GM18951 (cell line): ENCODE measurements around the gene TAPBP.

Experiments
- POLR2A ChIP-seq: IDR thresholded peaks from 4 replicates; pipeline ENCODE4 v1.6.1; 2011; ENCODE audit warnings: mild to moderate bottlenecking; ENCODE audit not compliant: insufficient read length, insufficient read depth; ENCODE audit errors: extremely low read depth
- in situ Hi-C: fragments of 300-500 bp; cut with MboI; formaldehyde crosslinking; loops from one replicate; pipeline ENCODE4 v1.12.0; 2022; ENCODE audit warnings: low sequenced_read_pairs, mixed read lengths, inconsistent platforms; ENCODE audit not compliant: unreplicated experiment

Gene TAPBP

DNA sequence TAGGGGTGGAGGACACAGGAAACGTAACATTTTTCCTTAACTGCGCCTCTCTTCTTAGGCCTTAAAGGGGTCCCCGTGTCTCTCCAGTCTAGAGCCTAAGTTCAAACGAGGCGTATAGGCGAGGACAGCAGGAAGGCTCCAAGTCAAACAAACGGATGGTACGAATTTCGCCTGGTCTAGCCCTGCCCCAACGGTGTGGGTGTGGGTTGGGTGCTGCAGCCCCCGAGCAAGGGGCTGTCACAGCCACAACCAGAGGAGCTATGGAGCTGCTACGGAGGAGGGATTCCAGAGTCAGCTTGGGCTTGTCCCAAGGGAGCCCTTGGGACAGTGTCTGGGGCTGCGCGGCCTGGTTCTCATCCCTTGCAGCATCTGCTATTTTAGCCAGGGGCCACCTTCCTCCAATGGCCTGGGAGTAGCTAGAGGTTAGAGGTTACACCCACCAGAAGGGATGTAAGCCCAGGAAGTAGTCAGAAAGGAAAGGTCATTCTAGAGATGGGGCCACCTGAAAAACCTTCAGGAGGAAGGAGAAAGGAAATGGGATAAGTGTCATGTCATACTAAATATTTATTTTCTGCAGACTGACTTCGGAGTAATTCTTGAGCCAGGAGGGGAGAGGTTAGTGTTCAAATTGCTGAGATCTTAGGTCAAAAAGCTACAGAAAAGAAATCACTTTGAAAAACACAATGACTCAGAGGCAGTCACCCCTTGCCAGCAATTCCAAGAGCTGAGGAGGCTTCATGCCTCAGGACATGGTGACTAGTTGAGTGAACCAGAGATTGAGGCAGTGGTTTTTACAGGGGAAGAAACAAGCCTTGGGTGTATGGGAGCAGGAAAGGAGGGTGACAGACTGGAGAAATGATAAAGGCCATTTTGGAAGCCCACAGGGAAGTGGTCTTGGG lies 63.9 kb downstream of the TAPBP start:
- in situ Hi-C loops = loop anchor here (5.0 kb wide), 1 partner anchor 88 kb away; no protein-coding TSS in a partner anchor
- TF ChIP-seq POLR2A = no peak
